ENCODE data around the gene SMARCAD1.

The SMARCAD1 gene

GRCh38 chr4:94207469-94208224, at the start of gene SMARCAD1:
TSS of gene SMARCAD1 (plus strand) at chr4:94207865. CDS start at chr4:94208395, 530 bp downstream.
- peak; percentile 96 for DNase-seq (ENCODE audit: low read depth)

- DNase-seq (ENCODE audit: low read depth), result no peak
Observed at GRCh38 chr4:94158883-94159282, 48.8 kb upstream of the SMARCAD1 start.

- no peak for DNase-seq (ENCODE audit: low read depth)
Observed at GRCh38 chr4:94159790-94160189, 47.9 kb upstream of the SMARCAD1 start.

GRCh38 chr4:94160774-94161173, 46.9 kb upstream of the SMARCAD1 start:
- DNase-seq (ENCODE audit: low read depth), result no peak

- DNase-seq (ENCODE audit: low read depth), result no peak
Observed at GRCh38 chr4:94165256-94165655, 42.4 kb upstream of the SMARCAD1 start.

- no peak for DNase-seq (ENCODE audit: low read depth)
Observed at GRCh38 chr4:94168321-94168720, 39.3 kb upstream of the SMARCAD1 start.

GRCh38 chr4:94169803-94170372, 37.8 kb upstream of the SMARCAD1 start:
- no peak for DNase-seq (ENCODE audit: low read depth)

- DNase-seq (ENCODE audit: low read depth), result peak; percentile 10
Observed at GRCh38 chr4:94171616-94172015, 36.0 kb upstream of the SMARCAD1 start.

GRCh38 chr4:94175553-94176261, 32.0 kb upstream of the SMARCAD1 start:
- no peak for DNase-seq (ENCODE audit: low read depth)

- DNase-seq (ENCODE audit: low read depth), result no peak
Observed at GRCh38 chr4:94177822-94178221, 29.8 kb upstream of the SMARCAD1 start.

GRCh38 chr4:94181815-94182214, 25.9 kb upstream of the SMARCAD1 start:
- DNase-seq (ENCODE audit: low read depth), result no peak

GRCh38 chr4:94202769-94203168, 4.9 kb upstream of the SMARCAD1 start:
- DNase-seq (ENCODE audit: low read depth), result no peak

- DNase-seq (ENCODE audit: low read depth), result no peak
Observed at GRCh38 chr4:94208266-94208665, 601 bp downstream of the SMARCAD1 start.

GRCh38 chr4:94208918-94209317, 1.3 kb downstream of the SMARCAD1 start:
- DNase-seq (ENCODE audit: low read depth), result no peak

GRCh38 chr4:94211861-94212260, 4.2 kb downstream of the SMARCAD1 start:
- no peak for DNase-seq (ENCODE audit: low read depth)

- DNase-seq (ENCODE audit: low read depth), result no peak
Observed at GRCh38 chr4:94214703-94215319, 7.1 kb downstream of the SMARCAD1 start.

- no peak for DNase-seq (ENCODE audit: low read depth)
Observed at GRCh38 chr4:94216394-94216793, 8.7 kb downstream of the SMARCAD1 start.

- DNase-seq (ENCODE audit: low read depth), result no peak
Observed at GRCh38 chr4:94219402-94219801, 11.7 kb downstream of the SMARCAD1 start.

GRCh38 chr4:94221916-94222315, 14.3 kb downstream of the SMARCAD1 start:
- DNase-seq (ENCODE audit: low read depth), result no peak

- DNase-seq (ENCODE audit: low read depth), result no peak
Observed at GRCh38 chr4:94225449-94225848, 17.8 kb downstream of the SMARCAD1 start.

- no peak for DNase-seq (ENCODE audit: low read depth)
Observed at GRCh38 chr4:94226763-94227162, 19.1 kb downstream of the SMARCAD1 start.

GRCh38 chr4:94228493-94229216, 21.0 kb downstream of the SMARCAD1 start:
- DNase-seq (ENCODE audit: low read depth), result no peak

Measured in amniotic epithelial cell (primary cell).